ENCODE results near the gene SGTA.

GRCh38 chr19:2764945-2765344 is 18.1 kb downstream of the SGTA start:
- TF ChIP-seq CTCF (IDR thresholded peaks at IDR 0.05; ENCODE audit: low read depth, low read length): no peak
- TF ChIP-seq EZH2phosphoT487 (IDR thresholded peaks at IDR 0.05; ENCODE audit: low read depth): no peak
